Mammary epithelial cell (primary cell): ENCODE data around the gene MELTF.

ENCODE experiments used
- EZH2 ChIP-seq: IDR thresholded peaks from 2 replicates; pipeline ENCODE4 v1.6.1; 2012; ENCODE audit warnings: low read length, inconsistent platforms, borderline replicate concordance
- TF ChIP-seq, protein P1 (sequence below), 2 donors: IDR thresholded peaks in 1 of 2; conservative IDR thresholded peaks in 1 of 2; 2 replicates each; pipeline ENCODE4 v1.5.1; 2011 to 2012; ENCODE audit warnings: inconsistent platforms in 2 of 2, low read length in 2 of 2, mild to moderate bottlenecking in 2 of 2, control low read depth in 1 of 2, low read depth in 1 of 2; ENCODE audit not compliant: insufficient read depth in 1 of 2; ENCODE audit errors: extremely low read depth in 1 of 2

DNA sequence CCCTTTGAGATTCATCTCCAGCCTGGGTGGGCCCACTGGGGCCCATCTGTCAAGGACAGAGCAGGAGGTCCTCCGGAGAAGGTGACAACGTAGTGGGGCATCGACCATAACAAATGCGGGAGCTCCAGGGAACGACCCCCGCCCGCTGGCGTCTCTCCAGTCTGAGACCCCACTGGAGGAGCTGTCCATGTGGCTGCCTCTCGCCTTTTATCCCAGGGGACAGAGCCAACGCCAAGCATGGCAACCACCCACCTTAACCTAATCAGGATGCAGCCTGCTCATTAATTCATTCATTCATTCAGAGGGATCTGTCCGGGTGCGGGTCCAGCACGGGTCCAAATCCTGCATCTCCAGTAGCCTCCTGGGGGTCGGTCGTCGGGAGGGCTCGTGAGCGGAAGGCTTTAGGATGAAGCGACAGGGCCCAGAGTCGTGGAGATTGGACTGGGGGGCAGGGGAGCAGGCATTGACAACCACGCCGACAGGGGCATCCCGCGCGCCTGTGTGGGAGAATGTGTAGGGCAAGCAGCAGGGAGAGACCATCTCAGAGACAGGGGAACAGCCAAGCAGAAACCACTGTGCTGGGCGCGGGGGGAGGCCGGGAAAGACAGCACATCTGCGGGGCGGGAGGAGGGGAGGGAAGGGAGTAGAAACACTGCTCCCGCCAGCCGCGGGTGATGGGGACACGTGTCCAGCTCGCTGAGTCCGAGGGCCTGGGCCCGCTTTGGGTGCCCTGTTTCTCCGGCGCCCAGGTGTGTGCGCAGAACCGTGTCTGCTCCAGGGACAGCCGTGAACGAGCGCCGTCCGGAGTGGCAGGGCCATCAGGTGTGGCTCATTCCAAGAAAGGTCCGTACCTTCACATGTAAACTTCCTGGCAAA lies 62.9 kb downstream of the MELTF start:
- TF ChIP-seq, protein P1, sequence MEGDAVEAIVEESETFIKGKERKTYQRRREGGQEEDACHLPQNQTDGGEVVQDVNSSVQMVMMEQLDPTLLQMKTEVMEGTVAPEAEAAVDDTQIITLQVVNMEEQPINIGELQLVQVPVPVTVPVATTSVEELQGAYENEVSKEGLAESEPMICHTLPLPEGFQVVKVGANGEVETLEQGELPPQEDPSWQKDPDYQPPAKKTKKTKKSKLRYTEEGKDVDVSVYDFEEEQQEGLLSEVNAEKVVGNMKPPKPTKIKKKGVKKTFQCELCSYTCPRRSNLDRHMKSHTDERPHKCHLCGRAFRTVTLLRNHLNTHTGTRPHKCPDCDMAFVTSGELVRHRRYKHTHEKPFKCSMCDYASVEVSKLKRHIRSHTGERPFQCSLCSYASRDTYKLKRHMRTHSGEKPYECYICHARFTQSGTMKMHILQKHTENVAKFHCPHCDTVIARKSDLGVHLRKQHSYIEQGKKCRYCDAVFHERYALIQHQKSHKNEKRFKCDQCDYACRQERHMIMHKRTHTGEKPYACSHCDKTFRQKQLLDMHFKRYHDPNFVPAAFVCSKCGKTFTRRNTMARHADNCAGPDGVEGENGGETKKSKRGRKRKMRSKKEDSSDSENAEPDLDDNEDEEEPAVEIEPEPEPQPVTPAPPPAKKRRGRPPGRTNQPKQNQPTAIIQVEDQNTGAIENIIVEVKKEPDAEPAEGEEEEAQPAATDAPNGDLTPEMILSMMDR (conservative IDR thresholded peaks at IDR 0.05 in 1 of 2, IDR thresholded peaks at IDR 0.05 in 1 of 2; ENCODE audit: extremely low read depth in 1 of 2, insufficient read depth in 1 of 2, low read depth in 1 of 2, low read length in 2 of 2) = no peak
- no peak for TF ChIP-seq EZH2
